AG09319 (cell line): ENCODE measurements around the gene MTRF1.
A peak's percentile ranks its signal among the peaks of the same experiment; 100 is the strongest.

Experiments
- DNase-seq: peaks from one replicate; pipeline ENCODE4 v3.0.0-alpha.2; 2010; ENCODE audit warnings: low read depth; ENCODE audit errors: extremely low read depth
- TF ChIP-seq, protein P1 (sequence below): IDR thresholded peaks from 2 replicates; pipeline ENCODE4 v1.5.1; 2011; ENCODE audit warnings: low read depth, mild to moderate bottlenecking, inconsistent platforms, low read length, moderate library complexity

MTRF1 gene

DNA sequence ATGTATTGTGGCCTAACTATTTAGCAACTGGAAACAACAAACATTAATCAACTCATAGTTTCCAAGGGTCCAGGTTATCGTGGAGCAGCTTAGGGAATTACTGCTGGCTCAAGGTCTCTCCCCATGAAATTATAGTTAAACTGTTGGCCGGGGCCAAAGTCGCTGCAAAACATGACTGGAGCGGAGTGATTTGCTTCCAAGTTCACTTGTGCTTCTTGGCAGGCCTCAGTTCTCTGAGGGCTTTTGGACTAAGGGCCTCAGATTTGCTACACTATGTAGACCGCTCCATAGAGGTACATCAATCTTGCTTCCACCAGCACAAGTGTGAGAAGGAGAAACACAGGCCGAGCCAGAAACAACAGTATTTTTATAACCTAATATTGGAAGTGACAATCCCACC, 59.6 kb downstream of the MTRF1 start:
- no peak for DNase-seq

DNA sequence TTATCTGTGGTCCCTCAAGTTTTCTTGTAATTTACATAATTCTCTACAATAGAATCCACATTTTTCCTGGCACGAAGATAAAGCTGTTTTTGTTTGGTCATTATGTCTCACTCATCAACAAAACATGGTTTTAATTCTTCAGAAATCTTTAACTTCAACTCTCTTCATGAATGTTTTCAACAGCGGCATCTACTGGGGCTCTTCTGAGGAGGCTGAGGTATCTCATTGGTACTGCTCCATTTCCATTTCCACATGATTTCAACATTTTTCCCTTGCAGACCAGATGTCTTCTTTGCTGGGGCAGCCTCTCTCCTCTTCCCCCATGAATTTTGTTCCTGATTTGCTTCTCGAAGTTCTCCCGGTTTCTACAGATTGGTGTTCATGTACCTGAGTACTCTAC, 63.2 kb downstream of the MTRF1 start:
- TF ChIP-seq, protein P1, sequence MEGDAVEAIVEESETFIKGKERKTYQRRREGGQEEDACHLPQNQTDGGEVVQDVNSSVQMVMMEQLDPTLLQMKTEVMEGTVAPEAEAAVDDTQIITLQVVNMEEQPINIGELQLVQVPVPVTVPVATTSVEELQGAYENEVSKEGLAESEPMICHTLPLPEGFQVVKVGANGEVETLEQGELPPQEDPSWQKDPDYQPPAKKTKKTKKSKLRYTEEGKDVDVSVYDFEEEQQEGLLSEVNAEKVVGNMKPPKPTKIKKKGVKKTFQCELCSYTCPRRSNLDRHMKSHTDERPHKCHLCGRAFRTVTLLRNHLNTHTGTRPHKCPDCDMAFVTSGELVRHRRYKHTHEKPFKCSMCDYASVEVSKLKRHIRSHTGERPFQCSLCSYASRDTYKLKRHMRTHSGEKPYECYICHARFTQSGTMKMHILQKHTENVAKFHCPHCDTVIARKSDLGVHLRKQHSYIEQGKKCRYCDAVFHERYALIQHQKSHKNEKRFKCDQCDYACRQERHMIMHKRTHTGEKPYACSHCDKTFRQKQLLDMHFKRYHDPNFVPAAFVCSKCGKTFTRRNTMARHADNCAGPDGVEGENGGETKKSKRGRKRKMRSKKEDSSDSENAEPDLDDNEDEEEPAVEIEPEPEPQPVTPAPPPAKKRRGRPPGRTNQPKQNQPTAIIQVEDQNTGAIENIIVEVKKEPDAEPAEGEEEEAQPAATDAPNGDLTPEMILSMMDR = peak; percentile 57
- DNase-seq = no peak

More for the DNA sequence above, 59.6 kb downstream of the MTRF1 start:
- TF ChIP-seq, protein P1 = no peak

DNA sequence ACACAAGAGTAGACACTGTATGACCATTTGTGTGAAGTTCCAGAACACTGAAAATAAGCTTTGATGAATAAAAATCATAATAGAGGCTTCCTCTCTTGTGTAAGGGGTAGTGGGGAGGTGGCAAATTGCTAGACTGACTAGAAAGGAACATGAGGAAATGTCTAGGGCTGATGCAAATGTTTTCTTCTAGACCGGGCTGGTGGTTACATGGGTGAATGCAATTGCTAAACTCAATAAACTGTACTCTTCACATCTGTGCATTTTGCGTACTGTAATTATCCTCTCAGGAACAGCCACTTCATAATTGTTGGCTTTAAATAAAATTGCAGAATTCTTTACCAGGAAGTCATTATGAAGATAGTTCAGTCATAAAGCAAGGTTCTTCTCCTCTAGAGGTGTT, 63.9 kb downstream of the MTRF1 start:
- TF ChIP-seq, protein P1 = no peak
- peak; percentile 81 for DNase-seq

DNA sequence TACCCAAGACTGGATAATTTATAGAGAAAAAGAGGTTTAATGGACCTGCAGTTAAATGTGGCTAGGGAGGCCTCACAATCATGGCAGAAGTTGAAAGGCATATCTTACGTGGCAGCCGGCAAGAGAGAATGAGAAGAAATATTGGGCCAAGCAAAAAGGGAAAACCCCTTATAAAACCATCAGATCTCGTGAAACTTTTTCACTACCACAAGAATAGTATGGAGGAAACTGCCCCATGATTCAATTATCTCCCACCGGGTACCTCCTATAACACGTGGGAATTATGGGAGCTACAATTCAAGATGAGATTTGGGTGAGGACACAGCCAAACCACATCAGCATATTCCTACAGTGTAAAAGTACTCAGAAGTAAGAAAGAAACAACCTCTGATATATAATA, 64.3 kb downstream of the MTRF1 start:
- no peak for DNase-seq

DNA sequence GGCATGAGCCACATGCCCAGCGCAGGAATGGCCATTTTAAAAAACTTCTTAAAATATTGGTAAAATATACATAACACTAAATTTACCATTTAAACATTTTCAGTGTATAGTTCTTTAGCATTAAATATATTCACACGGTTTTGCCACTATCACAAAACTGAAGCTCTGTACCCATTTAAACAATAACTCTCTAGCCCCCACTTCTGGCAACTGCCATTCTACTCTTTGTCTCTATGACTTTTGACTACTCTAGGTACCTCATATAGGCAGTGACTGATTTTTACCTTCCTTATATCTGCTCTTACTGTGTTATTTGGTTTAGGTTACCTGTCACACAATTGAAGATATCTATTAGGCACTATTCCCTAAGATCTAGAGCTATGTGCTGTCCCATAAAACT, 66.8 kb downstream of the MTRF1 start:
- DNase-seq = no peak
- TF ChIP-seq, protein P1 = no peak; the same call in 1 of the 2 replicates

More for the DNA sequence above, 64.3 kb downstream of the MTRF1 start:
- TF ChIP-seq, protein P1 = no peak

DNA sequence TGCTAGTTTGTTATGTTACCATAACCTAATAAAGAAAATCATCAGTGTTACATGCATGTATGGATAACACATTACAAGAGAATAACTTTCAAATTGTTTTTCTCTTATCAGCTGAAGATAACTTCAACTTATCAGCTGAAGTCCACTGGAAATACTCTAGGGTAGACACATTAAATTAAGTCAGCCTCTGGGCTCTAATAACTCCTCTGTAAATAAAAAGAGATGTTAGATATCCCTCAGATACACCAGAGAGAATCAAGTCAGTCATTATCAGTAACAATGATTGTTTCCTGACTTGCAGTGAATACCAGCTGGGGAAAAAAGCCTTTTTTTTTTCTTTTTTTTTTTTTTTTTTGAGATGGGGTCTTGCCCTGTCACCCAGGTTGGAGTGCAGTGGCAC, 67.4 kb downstream of the MTRF1 start:
- TF ChIP-seq, protein P1 = no peak
- no peak for DNase-seq

DNA sequence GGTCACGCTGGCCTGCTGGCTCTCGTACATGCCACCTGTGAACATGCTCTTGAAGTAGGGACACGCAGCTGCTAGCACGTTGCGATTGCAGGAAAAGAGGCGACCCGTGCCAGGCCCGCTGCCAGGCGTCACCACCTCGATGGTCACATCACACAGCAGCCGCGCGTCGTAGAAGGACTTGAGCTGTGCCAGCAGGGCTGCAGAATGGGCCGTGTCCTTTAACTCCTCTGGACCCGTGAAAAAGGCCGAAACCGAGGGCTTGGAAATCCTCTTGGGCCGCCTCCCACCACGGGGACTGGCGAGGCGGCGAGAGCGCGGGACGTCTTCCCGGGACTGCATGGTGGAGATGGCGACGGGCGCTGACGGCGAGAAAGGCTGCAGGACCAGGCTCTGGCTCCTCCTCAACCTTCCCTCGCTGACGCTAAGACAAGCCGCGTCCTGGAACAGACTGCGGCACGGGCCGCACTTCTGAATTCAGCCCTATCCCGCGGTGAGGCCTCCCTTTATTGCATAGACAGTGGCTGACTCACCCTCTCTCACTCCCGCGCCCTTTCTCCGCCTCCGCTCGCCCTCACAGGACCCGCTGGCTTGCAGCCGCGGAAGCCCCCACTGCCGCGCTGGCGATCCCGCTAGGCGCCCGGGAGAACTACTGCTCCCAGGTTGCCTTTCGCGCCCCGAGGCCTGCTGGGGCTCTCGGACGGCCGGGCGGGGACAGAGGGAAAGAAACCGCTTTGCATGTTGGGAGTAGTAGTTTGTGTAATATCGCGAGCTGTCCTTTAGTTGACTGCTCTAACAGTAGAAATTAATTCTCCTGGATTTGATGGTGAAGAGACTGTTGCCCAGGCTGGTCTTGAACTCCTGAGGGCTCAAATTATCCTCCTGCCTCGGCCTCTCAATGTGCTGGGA, 69.2 kb downstream of the MTRF1 start, which contains the start of gene KBTBD7:
Gene KBTBD7, minus strand, starts transcription at position 651 of the 906 bp plus-strand sequence. Its CDS starts 312 bp downstream, at position 339.
- TF ChIP-seq, protein P1 = no peak
- peak; percentile 92 for DNase-seq
